Measurements from ENCODE around the gene CEMIP.

The CEMIP gene

DNA sequence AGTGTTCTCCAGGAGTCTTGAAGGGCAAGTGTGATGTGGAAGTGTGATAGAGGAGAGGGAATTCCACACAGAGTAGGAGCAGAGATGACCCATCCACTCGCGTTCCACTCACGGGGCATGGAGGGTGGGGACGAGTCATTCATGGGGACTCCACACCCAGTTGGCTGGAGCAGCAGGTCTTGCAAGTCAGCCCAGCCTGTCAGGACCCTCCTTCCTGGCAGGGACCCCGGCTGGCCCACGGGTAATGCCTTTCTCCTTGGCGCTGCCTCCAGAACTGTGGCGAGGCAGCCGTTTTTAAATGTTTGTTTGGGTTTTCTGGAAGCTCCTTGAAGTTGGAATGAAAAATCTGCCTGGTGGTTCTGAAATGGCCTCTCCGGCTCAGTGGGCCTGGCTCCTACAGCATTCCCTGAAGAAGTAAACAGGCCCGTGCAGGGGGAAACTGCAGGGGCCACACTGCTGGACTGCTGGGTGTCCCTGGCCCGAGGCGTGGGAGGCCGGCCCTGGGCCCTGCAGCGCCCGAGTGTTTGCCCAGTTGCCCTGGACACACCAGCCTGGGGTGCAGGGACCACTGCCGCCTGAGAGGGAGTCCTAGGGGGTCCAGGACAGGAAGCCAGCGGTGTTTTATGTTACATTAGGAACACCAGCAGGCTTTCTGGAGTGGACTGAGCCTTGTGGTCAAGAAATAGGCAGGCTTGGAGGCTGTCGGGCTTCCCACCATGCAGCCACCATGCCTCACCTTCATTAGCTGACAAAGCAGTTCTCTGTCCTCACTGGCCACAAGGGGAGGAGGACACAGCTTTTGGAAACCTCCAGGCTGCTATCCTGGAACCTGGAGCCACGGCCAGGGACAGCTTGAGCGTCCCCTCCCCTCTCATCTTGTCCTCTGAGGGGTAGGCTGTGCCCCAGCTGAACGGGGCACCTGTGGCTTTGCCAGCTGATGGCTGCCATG, 61.3 kb downstream of the CEMIP start:
- no peak for DNase-seq (ENCODE audit: low read depth)
- H3K4me3 ChIP-seq (ENCODE audit: low read depth, low read length) = no peak overlapping the region
- TF ChIP-seq, protein P1, sequence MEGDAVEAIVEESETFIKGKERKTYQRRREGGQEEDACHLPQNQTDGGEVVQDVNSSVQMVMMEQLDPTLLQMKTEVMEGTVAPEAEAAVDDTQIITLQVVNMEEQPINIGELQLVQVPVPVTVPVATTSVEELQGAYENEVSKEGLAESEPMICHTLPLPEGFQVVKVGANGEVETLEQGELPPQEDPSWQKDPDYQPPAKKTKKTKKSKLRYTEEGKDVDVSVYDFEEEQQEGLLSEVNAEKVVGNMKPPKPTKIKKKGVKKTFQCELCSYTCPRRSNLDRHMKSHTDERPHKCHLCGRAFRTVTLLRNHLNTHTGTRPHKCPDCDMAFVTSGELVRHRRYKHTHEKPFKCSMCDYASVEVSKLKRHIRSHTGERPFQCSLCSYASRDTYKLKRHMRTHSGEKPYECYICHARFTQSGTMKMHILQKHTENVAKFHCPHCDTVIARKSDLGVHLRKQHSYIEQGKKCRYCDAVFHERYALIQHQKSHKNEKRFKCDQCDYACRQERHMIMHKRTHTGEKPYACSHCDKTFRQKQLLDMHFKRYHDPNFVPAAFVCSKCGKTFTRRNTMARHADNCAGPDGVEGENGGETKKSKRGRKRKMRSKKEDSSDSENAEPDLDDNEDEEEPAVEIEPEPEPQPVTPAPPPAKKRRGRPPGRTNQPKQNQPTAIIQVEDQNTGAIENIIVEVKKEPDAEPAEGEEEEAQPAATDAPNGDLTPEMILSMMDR (conservative IDR thresholded peaks at IDR 0.05; ENCODE audit: low read depth, low read length) = no peak

DNA sequence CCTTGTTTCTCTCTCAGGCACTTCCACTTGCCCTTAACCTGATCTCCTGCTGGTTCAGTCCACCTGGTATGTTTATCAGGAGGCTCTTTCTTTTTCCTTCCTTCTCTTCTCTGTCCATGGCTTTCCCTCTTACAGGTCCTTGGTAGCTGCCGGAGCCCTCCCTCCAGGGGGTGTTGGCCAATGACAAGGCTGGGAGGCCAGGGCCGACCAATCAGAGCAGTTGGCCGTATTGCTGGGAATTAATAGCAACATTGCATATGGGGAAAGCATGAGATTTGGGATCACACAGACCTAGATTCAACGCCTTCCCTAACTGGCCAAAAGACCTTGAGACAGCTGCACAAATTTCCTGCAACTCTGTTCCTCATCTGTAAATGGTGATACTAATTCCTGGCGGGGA, 62.4 kb downstream of the CEMIP start:
- TF ChIP-seq, protein P1 (conservative IDR thresholded peaks at IDR 0.05; ENCODE audit: low read depth, low read length) = no peak
- DNase-seq (ENCODE audit: low read depth) = no peak
- H3K4me3 ChIP-seq (ENCODE audit: low read depth, low read length) = no peak overlapping the region

DNA sequence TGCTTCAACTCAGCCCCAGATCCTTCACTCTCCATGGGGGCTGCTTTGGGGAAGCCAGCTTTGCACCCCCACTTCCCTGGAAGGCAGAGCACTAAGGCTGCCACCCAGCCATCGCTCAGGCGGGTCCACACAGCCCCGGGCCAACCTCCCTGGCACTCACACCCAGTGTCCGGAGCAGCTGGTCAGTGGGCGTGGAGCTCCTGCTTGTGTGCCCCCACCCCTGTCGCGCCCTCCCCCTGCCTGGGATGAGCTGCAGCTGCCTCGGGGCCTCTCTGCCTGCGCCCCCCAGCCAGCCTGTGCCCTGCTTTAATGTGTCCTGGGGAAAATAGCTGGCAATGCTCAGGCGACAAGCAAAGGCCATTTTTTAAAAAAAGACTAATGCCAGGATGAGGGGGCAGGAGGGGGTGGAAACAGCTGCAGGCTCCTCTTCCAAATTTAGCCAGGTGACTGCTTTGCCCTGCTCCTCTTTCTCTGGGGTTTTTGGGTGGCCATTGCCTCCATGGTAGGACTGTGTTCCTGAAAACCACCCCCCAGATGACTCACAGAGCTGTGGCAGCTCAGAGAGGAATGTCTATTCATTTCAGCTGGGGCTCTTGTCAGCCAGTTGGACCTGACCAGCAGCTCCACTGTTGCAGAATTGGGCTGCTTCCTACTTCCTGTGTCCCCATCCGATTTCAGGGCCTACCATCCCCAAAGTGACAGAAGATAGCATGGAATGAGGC, 65.0 kb downstream of the CEMIP start:
- H3K4me3 ChIP-seq (ENCODE audit: low read depth, low read length) = no peak overlapping the region
- DNase-seq (ENCODE audit: low read depth) = peak; percentile 53
- TF ChIP-seq, protein P1 (conservative IDR thresholded peaks at IDR 0.05; ENCODE audit: low read depth, low read length) = no peak

DNA sequence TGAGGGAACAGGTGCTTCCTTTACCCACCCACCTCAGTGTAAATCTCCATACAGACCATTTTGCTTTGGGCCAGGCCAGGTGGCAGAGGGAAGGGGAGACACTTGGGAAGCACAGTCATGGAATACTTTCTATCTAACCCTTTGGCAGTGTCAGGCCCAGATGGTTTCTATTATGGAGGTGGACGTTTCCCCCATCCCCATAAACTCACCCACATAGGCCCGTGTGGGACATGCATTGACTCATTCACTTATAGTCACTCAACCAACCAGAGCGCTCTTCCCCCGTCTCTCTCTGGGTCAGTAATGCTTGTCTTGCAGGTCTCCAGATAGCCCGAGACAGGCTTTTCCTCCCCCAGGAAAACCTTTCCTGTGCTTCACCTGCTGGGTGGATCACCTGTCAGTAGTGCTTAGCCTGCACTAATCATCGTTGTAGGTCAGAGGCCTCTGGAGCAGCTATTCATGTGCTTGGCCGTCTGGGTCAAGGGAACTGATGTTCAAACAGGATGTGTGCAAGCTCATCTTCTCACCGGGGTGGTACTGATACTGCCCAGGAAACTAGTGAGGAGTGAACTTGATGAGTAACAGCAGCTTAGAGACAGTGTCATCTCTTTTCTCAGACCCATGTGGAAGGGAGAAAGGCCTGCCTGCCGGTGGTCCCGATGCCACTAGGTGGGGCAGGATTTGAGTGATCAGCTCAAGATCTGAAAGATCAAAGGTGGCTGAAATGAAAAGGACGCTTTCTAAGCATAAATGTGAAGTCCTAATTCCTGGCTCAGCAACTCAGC, 67.1 kb downstream of the CEMIP start:
- TF ChIP-seq, protein P1 (conservative IDR thresholded peaks at IDR 0.05; ENCODE audit: low read depth, low read length) = no peak
- no peak overlapping the region for H3K4me3 ChIP-seq (ENCODE audit: low read depth, low read length)
- no peak for DNase-seq (ENCODE audit: low read depth)

GRCh38 chr15:80849308-80849707, 70.1 kb downstream of the CEMIP start:
- peak; percentile 87 for DNase-seq (ENCODE audit: low read depth)
- H3K4me3 ChIP-seq (ENCODE audit: low read depth, low read length) = no peak overlapping the region
- TF ChIP-seq, protein P1 (conservative IDR thresholded peaks at IDR 0.05; ENCODE audit: low read depth, low read length) = no peak

GRCh38 chr15:80850941-80851451, 71.8 kb downstream of the CEMIP start:
- no peak for DNase-seq (ENCODE audit: low read depth)
- TF ChIP-seq, protein P1 (conservative IDR thresholded peaks at IDR 0.05; ENCODE audit: low read depth, low read length) = no peak
- H3K4me3 ChIP-seq (ENCODE audit: low read depth, low read length) = no peak overlapping the region
